Astrocyte (in vitro differentiated cells and primary cell): ENCODE measurements around the gene SAPCD2. TPM values are rescaled to one million over a fixed set of nuclear protein-coding genes. Genes with fewer than 3 reads are reported as not detected.

Source experiments
- DNase-seq: peaks from one replicate; pipeline ENCODE4 v3.0.0-alpha.2; 2010; ENCODE audit warnings: low read depth
- FAIRE-seq: peaks from 2 replicates; lab custom pipeline; 2011; peaks lifted over from hg19 to GRCh38; lab: Jason Lieb, UNC
- H2AFZ ChIP-seq: 2 replicates; pipeline ENCODE4 v1.6.0; 2012; ENCODE audit warnings: low read depth, low read length, inconsistent platforms
- H3K27ac ChIP-seq: 2 replicates; pipeline ENCODE4 v1.5.1; 2011; ENCODE audit warnings: low read depth, low read length, inconsistent platforms
- H3K27me3 ChIP-seq: 2 replicates; pipeline ENCODE4 v1.6.0; 2011; ENCODE audit warnings: low read length, inconsistent platforms; ENCODE audit not compliant: insufficient read depth
- H3K36me3 ChIP-seq: 2 replicates; pipeline ENCODE4 v1.5.1; 2011; ENCODE audit warnings: low read length, inconsistent platforms; ENCODE audit not compliant: insufficient read depth
- H3K4me1 ChIP-seq: 2 replicates; pipeline ENCODE4 v1.5.1; 2011; ENCODE audit warnings: low read length, inconsistent platforms; ENCODE audit not compliant: insufficient read depth
- H3K4me2 ChIP-seq: 2 replicates; pipeline ENCODE4 v1.6.0; 2012; ENCODE audit warnings: low read length, inconsistent platforms
- H3K4me3 ChIP-seq: 2 replicates; pipeline ENCODE4 v1.5.1; 2011; ENCODE audit warnings: low read depth, mild to moderate bottlenecking, low read length, inconsistent platforms; ENCODE audit not compliant: insufficient read depth
- H3K79me2 ChIP-seq: 2 replicates; pipeline ENCODE4 v1.6.0; 2012; ENCODE audit warnings: mild to moderate bottlenecking, low read length, inconsistent platforms; ENCODE audit not compliant: insufficient read depth
- H3K9ac ChIP-seq: 2 replicates; pipeline ENCODE4 v1.6.0; 2012; ENCODE audit warnings: mild to moderate bottlenecking, low read length, inconsistent platforms
- H3K9me3 ChIP-seq: 2 replicates; pipeline ENCODE4 v1.5.1; 2012; ENCODE audit warnings: low read depth, mild to moderate bottlenecking, low read length, inconsistent platforms; ENCODE audit not compliant: insufficient read depth
- H4K20me1 ChIP-seq: 2 replicates; pipeline ENCODE4 v1.6.0; 2012; ENCODE audit warnings: low read length, inconsistent platforms; ENCODE audit not compliant: insufficient read depth
- H3K27ac Mint-ChIP-seq: one replicate; pipeline ENCODE4 v1.8.0; 2021; ENCODE audit warnings: mild to moderate bottlenecking, mixed read lengths; ENCODE audit not compliant: unreplicated experiment
- H3K27me3 Mint-ChIP-seq: one replicate; pipeline ENCODE4 v1.8.0; 2021; ENCODE audit warnings: low read depth, mixed read lengths; ENCODE audit not compliant: unreplicated experiment
- H3K36me3 Mint-ChIP-seq: one replicate; pipeline ENCODE4 v1.8.0; 2021; ENCODE audit warnings: low read depth, mixed read lengths; ENCODE audit not compliant: unreplicated experiment
- H3K4me1 Mint-ChIP-seq: one replicate; pipeline ENCODE4 v1.8.0; 2021; ENCODE audit warnings: low read depth, mixed read lengths; ENCODE audit not compliant: unreplicated experiment
- H3K4me3 Mint-ChIP-seq: one replicate; pipeline ENCODE4 v1.8.0; 2021; ENCODE audit warnings: mild to moderate bottlenecking, moderate library complexity, mixed read lengths; ENCODE audit not compliant: unreplicated experiment
- H3K9me3 Mint-ChIP-seq: one replicate; pipeline ENCODE4 v1.8.0; 2021; ENCODE audit warnings: mild to moderate bottlenecking, mixed read lengths; ENCODE audit not compliant: unreplicated experiment
- EZH2 ChIP-seq: IDR thresholded peaks from 2 replicates; pipeline ENCODE4 v1.6.1; 2012; ENCODE audit warnings: mild to moderate bottlenecking, low read length, inconsistent platforms; ENCODE audit not compliant: insufficient read depth
- total RNA-seq: library from RNA; stranded (reverse); gene quantifications from 2 replicates; pipeline ENCODE4 v1.2.1, GENCODE V29; 2021
- TF ChIP-seq, protein P1 (sequence below): IDR thresholded peaks from 2 replicates; pipeline ENCODE4 v1.5.1; 2011; ENCODE audit warnings: low read depth, mild to moderate bottlenecking, inconsistent platforms, low read length, moderate library complexity; ENCODE audit not compliant: insufficient read depth

Gene SAPCD2
- total RNA-seq, 1 donor from 2014 or later: 0.43 TPM

DNA sequence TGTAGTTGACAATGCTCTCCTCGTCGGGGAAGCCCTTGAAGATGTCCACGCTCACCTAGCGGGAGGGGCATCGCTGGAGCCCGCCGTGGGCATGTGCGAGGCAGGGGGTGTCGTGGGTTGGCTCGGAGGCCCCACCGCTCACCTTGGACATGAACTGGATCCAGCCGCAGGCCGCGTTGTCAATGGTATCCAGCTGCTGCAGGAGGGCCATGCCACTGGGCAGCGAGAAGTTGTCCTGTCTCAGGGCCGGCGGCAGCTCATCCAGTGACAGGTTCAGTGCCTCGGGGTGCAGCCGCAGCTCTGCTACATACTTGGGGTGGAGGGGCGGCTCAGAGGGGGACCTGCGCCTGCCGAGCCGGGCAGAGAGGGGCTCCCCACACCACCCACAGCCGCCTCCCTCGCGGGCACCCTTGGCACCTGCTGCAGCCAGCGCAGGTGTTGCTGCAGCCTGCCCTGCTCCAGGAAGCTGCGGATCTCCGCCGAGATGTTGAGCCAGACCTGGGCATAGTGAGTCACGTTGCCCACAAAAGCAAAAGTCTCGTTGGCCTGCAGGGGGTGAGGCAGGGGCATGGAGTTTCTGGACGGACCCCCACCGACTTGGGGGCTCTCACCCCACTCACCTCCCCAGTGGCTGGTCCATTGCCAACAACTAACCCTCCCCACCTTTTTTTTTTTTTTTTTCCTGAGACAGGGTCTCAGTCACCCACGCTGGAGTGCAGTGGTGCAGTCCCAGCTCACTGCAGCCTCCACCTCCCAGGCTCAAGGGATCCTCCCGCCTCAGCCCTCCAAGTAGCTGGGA lies 51.4 kb downstream of the SAPCD2 start:
- H3K36me3 Mint-ChIP-seq: peaks cover 8% of the 10 kb centered on the region

DNA sequence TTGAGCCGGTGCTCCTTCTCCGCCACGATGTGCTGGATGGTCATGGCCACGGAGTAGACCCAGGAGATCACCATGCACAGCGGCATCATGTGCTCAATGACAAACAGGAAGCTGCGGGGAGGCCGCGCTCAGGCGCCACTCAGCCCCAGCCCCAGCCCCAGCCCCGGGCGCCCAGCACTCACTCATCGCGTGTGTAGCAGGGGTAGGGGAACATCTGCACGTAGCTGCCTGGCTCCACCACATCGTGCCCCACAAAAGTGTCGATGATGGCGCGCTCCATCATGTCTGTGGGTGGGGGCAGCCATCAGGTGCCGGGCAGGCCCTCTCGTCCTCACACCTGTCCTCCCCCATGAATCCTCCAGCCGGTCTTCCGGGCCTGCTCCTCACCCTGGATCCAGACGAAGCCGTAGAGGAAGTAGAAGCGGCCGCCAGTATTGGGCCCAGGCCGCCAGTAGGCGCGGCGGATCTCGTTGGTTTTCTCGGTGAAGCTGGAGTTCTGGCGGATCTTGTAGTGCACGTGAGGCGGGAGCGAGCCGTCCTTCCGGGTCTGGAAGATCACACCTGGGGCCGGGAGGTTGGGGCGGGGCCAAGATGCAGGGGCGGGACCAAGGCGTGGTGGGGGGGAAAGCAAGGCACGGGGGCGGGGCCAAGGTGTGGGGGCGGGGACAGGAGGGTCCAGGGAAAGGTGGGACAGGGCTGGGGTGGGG lies 52.4 kb downstream of the SAPCD2 start:
- H3K36me3 ChIP-seq: no peaks in the 10 kb centered on the region
- no peak overlapping the region for H3K4me3 Mint-ChIP-seq
- no peaks in the 10 kb centered on the region for H3K9me3 ChIP-seq
- DNase-seq: no peak
- no peak overlapping the region for H2AFZ ChIP-seq
- no peak overlapping the region for H3K9ac ChIP-seq
- H3K27me3 ChIP-seq: no peaks in the 10 kb centered on the region
- no peak overlapping the region for H3K27ac ChIP-seq
- no peak for TF ChIP-seq EZH2
- TF ChIP-seq, protein P1, sequence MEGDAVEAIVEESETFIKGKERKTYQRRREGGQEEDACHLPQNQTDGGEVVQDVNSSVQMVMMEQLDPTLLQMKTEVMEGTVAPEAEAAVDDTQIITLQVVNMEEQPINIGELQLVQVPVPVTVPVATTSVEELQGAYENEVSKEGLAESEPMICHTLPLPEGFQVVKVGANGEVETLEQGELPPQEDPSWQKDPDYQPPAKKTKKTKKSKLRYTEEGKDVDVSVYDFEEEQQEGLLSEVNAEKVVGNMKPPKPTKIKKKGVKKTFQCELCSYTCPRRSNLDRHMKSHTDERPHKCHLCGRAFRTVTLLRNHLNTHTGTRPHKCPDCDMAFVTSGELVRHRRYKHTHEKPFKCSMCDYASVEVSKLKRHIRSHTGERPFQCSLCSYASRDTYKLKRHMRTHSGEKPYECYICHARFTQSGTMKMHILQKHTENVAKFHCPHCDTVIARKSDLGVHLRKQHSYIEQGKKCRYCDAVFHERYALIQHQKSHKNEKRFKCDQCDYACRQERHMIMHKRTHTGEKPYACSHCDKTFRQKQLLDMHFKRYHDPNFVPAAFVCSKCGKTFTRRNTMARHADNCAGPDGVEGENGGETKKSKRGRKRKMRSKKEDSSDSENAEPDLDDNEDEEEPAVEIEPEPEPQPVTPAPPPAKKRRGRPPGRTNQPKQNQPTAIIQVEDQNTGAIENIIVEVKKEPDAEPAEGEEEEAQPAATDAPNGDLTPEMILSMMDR: no peak
- peaks cover 3% of the 10 kb centered on the region for H3K27me3 Mint-ChIP-seq
- no peak for FAIRE-seq
- H3K4me3 ChIP-seq: no peak overlapping the region
- H3K4me1 Mint-ChIP-seq: no peaks in the 10 kb centered on the region
- H3K9me3 Mint-ChIP-seq: no peaks in the 10 kb centered on the region
- no peaks in the 10 kb centered on the region for H4K20me1 ChIP-seq
- no peaks in the 10 kb centered on the region for H3K79me2 ChIP-seq
- H3K27ac Mint-ChIP-seq: no peak overlapping the region
- no peak overlapping the region for H3K4me2 ChIP-seq
- H3K4me1 ChIP-seq: no peaks in the 10 kb centered on the region
- H3K36me3 Mint-ChIP-seq: peaks cover 8% of the 10 kb centered on the region

More for the DNA sequence above, 51.4 kb downstream of the SAPCD2 start:
- Mint-ChIP-seq H3K4me1 (no peaks in the 10 kb centered on the region), H3K9me3 (no peaks in the 10 kb centered on the region), H3K27ac (no peak overlapping the region), H3K4me3 (no peak overlapping the region), H3K27me3 (peaks cover 3% of the 10 kb centered on the region)
- Histone ChIP-seq H4K20me1 (peaks cover 4% of the 10 kb centered on the region), H3K4me1 (no peaks in the 10 kb centered on the region), H3K27ac (no peak overlapping the region), H3K9me3 (no peaks in the 10 kb centered on the region), H3K9ac (no peak overlapping the region), H3K36me3 (no peaks in the 10 kb centered on the region), H3K27me3 (no peaks in the 10 kb centered on the region), H3K4me3 (no peak overlapping the region), H3K79me2 (no peaks in the 10 kb centered on the region), H3K4me2 (no peak overlapping the region), H2AFZ (no peak overlapping the region)
- FAIRE-seq (no peak), DNase-seq (no peak)
- no peak for TF ChIP-seq EZH2

DNA sequence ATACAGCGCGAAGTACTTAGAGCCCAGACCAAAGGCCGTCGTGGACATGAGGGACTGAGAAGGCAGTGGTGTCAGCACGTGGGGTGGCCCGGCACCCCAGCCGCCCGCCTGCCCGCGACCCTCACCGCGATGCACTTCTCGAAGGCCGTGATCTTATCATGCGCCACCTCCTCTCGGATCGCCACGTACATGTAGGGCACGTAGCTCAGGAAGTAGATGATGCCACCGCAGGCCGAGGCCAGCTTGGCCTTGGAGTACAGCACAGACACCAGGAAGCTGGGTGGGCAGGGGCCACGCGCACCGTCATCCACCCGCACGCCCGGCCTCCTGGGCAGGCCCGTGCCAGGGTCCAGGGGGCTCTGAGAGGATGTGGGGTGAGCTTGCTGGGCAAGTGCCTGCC lies 53.3 kb downstream of the SAPCD2 start:
- H3K9me3 ChIP-seq: no peaks in the 10 kb centered on the region
- DNase-seq (no peak), FAIRE-seq (no peak)
- no peak overlapping the region for H2AFZ ChIP-seq
- H3K9me3 Mint-ChIP-seq: no peaks in the 10 kb centered on the region
- no peaks in the 10 kb centered on the region for H3K79me2 ChIP-seq
- H3K4me3 Mint-ChIP-seq: no peak overlapping the region
- H3K27ac ChIP-seq: no peak overlapping the region
- H3K4me3 ChIP-seq: no peak overlapping the region
- H3K27me3 Mint-ChIP-seq: peaks cover 3% of the 10 kb centered on the region
- H3K36me3 Mint-ChIP-seq: peaks cover 8% of the 10 kb centered on the region
- no peak overlapping the region for H3K9ac ChIP-seq
- H3K27me3 ChIP-seq: no peaks in the 10 kb centered on the region
- H3K36me3 ChIP-seq: no peaks in the 10 kb centered on the region
- no peak overlapping the region for H3K4me2 ChIP-seq
- H3K4me1 ChIP-seq: no peaks in the 10 kb centered on the region
- no peaks in the 10 kb centered on the region for H3K4me1 Mint-ChIP-seq
- no peak overlapping the region for H3K27ac Mint-ChIP-seq
- H4K20me1 ChIP-seq: no peaks in the 10 kb centered on the region
- TF ChIP-seq, protein P1: no peak
- no peak for TF ChIP-seq EZH2
